COR-L47 (cell line): ENCODE results near the gene PKP3.
A peak's percentile ranks its signal among the peaks of the same experiment; 100 is the strongest.
"Not testable (repeated sequence)": the region's sequence is repeated elsewhere in the genome, so short reads cannot be mapped to it uniquely, and the experiment has no call there.

Source experiments
- DNase-seq: peaks from one replicate; lab custom pipeline; 2025; lab: John Stamatoyannopoulos, UW

Gene PKP3

GRCh38 chr11:425301-425700 lies 31.3 kb downstream of the PKP3 start:
- no peak for DNase-seq

DNA sequence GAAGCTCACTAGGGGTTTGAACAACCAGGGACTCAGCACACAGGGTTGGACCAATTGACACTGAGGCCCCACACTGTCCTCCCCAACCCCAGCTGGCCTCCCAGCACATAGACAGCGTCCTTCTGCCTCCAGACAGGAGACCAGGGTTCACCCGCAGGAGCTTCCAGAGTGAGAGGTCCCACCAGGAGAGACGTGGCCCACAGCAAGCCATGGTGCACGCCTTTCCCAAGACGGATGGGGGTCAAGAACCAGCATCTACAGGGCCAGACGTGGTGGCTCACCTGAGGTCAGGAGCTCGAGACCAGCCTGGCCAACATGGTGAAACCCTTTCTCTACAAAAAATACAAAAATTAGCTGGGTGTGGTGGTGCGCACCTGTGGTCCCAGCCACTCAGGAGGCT lies 32.8 kb downstream of the PKP3 start:
- DNase-seq = no peak

GRCh38 chr11:428295-428694 lies 34.3 kb downstream of the PKP3 start:
- DNase-seq = no peak

DNA sequence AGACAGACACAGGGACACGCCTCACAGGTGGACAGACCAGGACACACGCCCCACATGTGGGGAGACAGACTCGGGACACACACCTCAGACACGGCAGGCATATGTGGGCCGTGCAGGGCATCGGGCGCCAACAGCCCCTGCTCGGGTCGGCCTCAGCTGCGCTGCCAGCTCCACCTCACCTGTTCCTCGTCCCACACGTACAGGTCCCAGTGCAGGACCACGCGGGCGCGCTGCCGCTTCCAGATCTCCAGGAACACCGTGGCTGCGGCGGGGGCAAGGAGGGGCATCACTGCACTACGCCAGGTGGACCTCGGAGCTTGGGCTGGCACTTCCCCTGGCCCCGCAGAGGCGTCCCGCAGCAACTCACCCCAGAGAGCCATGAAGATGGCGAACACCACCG lies 35.4 kb downstream of the PKP3 start:
- DNase-seq = no peak

- no peak for DNase-seq
Observed at GRCh38 chr11:429931-430456, 36.0 kb downstream of the PKP3 start.

- DNase-seq = no peak
Observed at GRCh38 chr11:431921-432320, 37.9 kb downstream of the PKP3 start.

DNA sequence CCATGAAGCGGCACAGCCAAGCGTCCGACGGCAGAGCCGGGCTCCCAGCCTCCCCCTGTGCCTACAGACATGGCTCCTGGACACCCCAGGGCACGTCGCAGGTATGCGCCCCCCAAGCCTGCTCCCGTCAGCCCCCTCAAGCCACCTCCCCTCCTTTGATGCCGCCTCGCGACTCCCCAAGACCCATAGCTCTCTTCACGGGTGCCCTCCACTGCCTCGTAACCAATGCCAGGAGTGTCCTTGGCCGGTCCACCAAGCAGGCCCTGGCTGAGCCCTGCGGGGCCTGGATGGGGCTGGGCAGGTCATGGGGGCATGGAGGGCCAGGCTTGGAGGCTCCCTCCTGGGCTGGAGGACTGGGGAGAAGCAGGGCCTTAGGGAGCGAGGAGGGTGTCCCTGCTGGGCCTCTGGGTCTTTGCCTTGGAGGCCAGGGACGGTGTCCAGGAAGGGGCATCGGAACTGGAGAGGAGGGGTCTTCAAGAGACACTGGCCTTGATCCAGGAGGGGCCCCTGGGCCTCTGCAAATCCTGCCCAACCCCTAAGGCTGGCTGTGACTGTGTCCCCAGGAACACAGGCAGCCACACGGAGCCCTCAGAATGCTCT lies 38.6 kb downstream of the PKP3 start:
- DNase-seq = no peak

DNA sequence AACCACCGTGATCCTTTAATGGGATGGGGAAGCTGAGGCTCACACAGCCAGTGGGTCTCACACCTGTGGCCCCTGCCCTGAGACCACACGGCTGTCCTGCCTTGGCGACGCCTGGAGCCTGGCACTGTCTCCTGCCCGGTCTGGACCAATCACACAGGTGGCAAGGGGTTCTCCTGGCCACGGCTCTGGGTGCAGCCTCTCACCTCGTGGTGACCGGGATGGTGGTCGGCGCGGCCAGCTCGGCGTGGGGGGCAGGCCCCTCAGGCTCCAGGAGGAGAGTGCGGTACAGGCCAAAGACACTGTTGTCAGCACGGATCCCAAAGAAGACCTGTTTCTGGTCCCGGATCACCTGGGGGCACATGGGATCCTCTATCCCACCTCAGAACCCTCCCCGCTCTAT lies 39.1 kb downstream of the PKP3 start:
- no peak for DNase-seq

DNA sequence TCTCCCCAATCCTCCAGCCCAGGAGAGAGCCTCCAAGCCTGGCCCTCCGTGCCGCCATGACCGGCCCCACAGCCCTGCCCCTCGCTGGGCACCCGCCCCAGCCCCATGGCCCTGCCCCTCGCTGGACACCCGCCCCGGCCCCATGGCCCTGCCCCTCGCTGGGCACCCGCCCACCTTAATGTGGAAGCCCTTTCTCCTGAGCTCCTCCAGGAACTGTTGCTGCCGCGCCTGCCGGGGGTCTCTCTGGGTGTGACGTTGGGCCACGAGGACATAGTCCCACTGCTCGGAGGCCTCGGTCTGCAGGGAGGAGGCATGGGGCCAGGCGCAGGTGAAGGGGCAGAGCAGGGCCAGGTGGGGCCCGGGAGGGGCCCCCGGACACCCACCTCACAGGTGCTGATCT lies 39.6 kb downstream of the PKP3 start:
- DNase-seq = no peak

GRCh38 chr11:434496-434895 lies 40.5 kb downstream of the PKP3 start:
- DNase-seq = no peak

- DNase-seq = not testable (repeated sequence)
Observed at GRCh38 chr11:434999-435740, 41.2 kb downstream of the PKP3 start.

GRCh38 chr11:437228-437870 lies 43.3 kb downstream of the PKP3 start:
- DNase-seq = no peak

DNA sequence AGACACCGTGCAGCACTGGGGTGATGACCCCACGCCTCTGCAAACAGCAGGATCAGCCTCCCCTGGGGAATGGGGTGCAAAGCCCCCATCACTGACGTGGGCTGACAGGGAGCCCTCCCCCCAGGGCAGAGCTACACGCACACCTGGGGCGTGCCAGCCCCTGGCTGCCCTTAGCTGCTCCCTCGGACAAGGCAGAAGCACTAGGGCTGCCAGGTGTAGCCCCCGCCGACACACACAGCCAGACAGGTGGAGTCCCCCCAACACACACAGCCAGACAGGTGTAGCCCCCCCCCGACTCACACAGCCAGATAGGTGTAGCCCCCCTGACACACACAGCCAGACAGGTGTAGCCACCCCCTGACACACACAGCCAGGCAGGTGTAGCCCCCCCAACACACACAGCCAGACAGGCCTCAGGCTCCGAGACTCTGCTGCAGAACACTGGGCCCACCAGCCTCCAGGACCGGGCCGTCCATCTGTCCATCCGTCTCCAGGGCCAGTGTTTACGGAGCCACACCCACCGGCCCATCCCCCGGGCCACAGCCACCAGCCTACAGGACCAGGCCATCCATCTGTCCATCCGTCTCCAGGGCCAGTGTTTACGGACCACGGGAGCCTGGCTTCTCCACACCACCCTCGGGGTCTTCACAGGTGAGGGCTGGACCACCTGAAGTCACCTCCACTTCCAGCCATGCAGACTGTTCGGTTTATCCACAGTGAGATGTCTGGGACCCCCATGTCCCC lies 44.3 kb downstream of the PKP3 start:
- no peak for DNase-seq

GRCh38 chr11:439315-440064 lies 45.5 kb downstream of the PKP3 start:
- DNase-seq = no peak

GRCh38 chr11:440065-441042 lies 46.3 kb downstream of the PKP3 start:
- no peak for DNase-seq

DNA sequence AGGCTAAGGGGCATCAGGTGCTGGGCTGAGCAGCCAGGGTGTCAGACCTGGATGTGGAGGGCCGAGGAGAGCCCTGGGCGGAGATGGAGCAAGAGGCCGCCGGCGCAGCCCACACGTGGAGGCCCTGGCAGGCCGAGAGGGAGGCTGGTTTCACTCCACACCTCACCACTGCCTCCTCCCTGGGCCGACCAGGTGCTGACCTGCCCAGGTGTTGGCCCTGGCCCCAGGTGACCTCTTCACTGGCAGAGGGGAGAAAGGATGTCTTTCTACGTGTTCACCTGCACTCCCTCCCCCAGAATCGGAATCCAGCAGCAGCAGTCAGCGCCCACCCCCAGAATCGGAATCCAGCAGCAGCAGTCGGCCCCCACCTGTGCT lies 47.0 kb downstream of the PKP3 start:
- DNase-seq = no peak

GRCh38 chr11:441418-442274 lies 47.6 kb downstream of the PKP3 start, which contains the start of gene ANO9:
Gene ANO9 (minus strand): TSS chr11:442011. CDS start chr11:441926, 85 bp downstream.
- peak; percentile 73 for DNase-seq

DNA sequence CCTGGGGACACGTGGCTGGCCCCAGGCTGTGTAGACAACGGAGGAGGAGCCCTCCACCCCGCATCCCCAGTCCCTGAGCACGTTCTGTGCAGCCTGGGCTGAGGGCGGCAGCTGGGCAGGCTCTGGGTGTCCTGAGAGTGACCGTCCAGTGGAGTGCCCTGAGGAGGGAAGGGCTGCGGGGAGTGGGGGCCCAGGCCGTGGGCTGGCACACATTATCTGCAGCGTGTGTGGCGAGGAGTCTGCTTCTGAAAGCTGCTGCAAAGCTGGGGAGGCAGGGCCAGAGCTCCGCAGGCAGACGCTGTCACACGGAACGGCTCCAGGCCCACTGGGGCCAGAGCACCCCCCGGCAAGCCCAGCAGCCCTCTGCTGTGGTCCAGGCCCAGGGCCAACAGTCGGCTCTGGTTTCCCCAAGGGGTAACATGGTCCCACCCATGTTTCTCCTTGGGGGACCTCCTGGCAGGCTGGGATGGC lies 48.6 kb downstream of the PKP3 start:
- DNase-seq = no peak

DNA sequence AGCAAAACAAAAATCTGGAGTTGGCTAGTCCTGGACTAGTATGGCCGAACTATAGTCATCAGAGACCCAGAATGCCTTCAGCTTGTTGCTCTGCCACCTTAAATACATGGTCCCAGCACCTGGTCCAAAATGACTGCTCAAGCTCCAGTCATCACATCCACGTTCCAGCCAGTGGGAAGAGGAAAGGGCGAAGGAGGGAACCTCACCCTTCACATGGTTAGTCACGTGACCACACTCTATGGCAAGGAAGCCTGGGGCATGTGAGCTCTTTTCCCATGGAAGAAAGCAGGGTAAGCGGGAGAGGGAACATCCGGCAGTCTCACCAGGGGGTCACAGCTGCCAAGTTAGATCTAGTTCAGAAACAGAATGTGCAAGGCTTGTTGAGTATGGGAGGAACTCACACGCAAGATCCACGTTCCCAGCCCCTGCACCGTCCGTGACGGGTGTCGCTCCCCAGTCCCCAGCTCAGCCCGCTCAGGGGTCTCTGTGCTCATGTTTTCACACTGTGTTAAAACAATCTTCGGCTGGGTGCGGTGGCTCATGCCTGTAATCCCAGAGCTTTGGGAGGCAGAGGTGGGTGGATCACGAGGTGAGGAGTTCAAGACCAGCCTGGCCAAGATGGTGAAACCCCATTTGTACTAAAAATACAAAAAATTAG lies 49.7 kb downstream of the PKP3 start:
- DNase-seq = no peak
